ENCODE data around the gene MACF1. TPM values are rescaled to one million over a fixed set of nuclear protein-coding genes. Genes with fewer than 3 reads are reported as not detected.

Gene MACF1
- total and polyA plus RNA-seq, 2 donors from 2014 or later = 65.7 to 387 TPM

DNA sequence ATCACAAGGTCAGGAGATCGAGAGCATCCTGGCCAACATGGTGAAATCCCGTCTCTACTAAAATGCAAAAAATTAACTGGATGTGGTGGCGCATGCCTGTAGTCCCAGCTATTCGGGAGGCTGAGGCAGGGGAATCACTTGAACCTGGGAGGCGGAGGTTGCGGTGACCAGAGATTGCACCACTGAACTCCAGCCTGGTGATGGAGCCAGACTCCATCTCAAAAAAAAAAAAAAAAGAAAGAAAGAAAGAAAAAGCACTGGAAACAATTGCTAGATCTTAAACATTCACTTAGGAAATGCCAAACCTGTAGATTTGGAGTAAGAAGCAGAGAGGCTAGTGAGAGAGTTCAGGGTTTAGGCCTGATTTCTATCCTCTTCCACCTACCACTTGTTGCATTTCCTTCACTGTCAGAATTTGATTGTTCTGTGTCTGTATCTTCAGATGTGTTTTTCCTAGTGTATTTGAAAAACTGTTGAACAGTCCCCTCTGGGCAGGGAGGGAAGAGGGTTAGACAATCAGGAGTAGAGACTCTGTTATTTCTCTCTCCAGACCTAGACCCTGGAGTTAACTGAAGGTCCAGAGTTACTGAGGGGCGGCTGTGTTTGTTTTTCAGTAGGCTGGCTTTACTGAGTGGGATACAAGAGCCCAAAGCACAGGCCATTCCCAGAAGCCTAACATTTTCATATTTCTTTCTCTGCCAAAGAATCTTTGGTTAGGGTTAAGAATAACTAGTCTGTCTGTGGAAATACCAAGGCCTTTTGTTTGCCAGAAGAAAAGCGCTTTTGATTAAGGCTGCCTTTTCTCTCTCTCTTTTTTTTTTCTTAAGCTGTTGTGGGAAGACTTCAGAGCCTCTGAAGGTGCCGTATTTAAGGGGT, 31.1 kb upstream of the MACF1 start:
- no peaks in the 10 kb centered on the region for H3K9me3 ChIP-seq (ENCODE audit: control insufficient read depth in 2 of 3, insufficient read depth in 1 of 3, low read length in 3 of 3)
- H3K4me3 ChIP-seq (ENCODE audit: low read length in 3 of 3) = no peak overlapping the region
- H3K27me3 ChIP-seq (ENCODE audit: control insufficient read depth, insufficient read depth, low read length) = no peaks in the 10 kb centered on the region
- H3K9ac ChIP-seq (ENCODE audit: low read length in 3 of 3) = peak overlapping the region in 1 of 3 donors; percentile 14
- intact Hi-C loops (cut with DNase I) = no loop called here
- DNase-seq (no peak), FAIRE-seq (no peak)
- peaks cover 9 to 61% (median 41%) of the 10 kb centered on the region in 3 donors for H3K4me1 ChIP-seq (ENCODE audit: control insufficient read depth in 2 of 3, insufficient read depth in 2 of 3, low read depth in 1 of 3, low read length in 3 of 3)
- H3K36me3 ChIP-seq (ENCODE audit: control insufficient read depth in 2 of 3, insufficient read depth in 3 of 3, low read length in 3 of 3) = no peaks in the 10 kb centered on the region
- peak overlapping the region; percentile 39 to 75 for H3K27ac ChIP-seq (ENCODE audit: low read depth in 2 of 2, low read length in 2 of 2)
- TF ChIP-seq CTCF (IDR thresholded peaks at IDR 0.05; ENCODE audit: borderline replicate concordance, extremely low read depth, insufficient read depth) = no peak

DNA sequence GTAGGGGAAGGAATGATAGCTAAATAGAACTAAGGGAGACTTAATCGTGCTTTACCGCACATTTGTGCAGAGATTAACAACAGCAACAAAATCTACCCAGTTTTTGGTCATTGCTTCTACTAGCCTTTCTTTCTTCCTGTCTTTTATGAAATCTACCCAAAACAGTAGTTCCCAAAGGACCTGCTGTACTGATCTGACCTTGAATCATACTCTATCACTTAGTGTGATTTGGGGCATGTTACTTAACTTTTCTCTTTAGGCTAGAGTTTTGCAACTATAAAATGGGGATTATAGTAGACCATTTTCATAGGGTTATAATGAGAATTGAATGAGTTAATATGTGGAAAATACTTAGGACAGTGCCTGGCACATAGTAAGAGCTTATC, 30.5 kb upstream of the MACF1 start:
- H3K27me3 ChIP-seq (ENCODE audit: control insufficient read depth, insufficient read depth, low read length) = no peaks in the 10 kb centered on the region
- TF ChIP-seq CTCF (IDR thresholded peaks at IDR 0.05; ENCODE audit: borderline replicate concordance, extremely low read depth, insufficient read depth) = no peak
- DNase-seq (no peak), FAIRE-seq (no peak)
- peaks cover 16 to 66% (median 46%) of the 10 kb centered on the region in 3 donors for H3K4me1 ChIP-seq (ENCODE audit: control insufficient read depth in 2 of 3, insufficient read depth in 2 of 3, low read depth in 1 of 3, low read length in 3 of 3)
- peak overlapping the region in 1 of 3 donors; percentile 14 for H3K9ac ChIP-seq (ENCODE audit: low read length in 3 of 3)
- H3K9me3 ChIP-seq (ENCODE audit: control insufficient read depth in 2 of 3, insufficient read depth in 1 of 3, low read length in 3 of 3) = no peaks in the 10 kb centered on the region
- no peaks in the 10 kb centered on the region for H3K36me3 ChIP-seq (ENCODE audit: control insufficient read depth in 2 of 3, insufficient read depth in 3 of 3, low read length in 3 of 3)
- intact Hi-C loops (cut with DNase I) = no loop called here
- no peak overlapping the region for H3K4me3 ChIP-seq (ENCODE audit: low read length in 3 of 3)
- H3K27ac ChIP-seq (ENCODE audit: low read depth in 2 of 2, low read length in 2 of 2) = peak overlapping the region; percentile 39 to 56

- no peaks in the 10 kb centered on the region for H3K36me3 ChIP-seq (ENCODE audit: control insufficient read depth in 2 of 3, insufficient read depth in 3 of 3, low read length in 3 of 3)
- peak overlapping the region in 1 of 3 donors; percentile 2 for H3K9ac ChIP-seq (ENCODE audit: low read length in 3 of 3)
- H3K27me3 ChIP-seq (ENCODE audit: control insufficient read depth, insufficient read depth, low read length) = no peaks in the 10 kb centered on the region
- FAIRE-seq (no peak), DNase-seq (no peak)
- peak overlapping the region; percentile 39 to 56 for H3K27ac ChIP-seq (ENCODE audit: low read depth in 2 of 2, low read length in 2 of 2)
- no peak overlapping the region for H3K4me3 ChIP-seq (ENCODE audit: low read length in 3 of 3)
- no peaks in the 10 kb centered on the region for H3K9me3 ChIP-seq (ENCODE audit: control insufficient read depth in 2 of 3, insufficient read depth in 1 of 3, low read length in 3 of 3)
- no peak for TF ChIP-seq CTCF (IDR thresholded peaks at IDR 0.05; ENCODE audit: borderline replicate concordance, extremely low read depth, insufficient read depth)
- intact Hi-C loops (cut with DNase I) = no loop called here
- peaks cover 17 to 71% (median 51%) of the 10 kb centered on the region in 3 donors for H3K4me1 ChIP-seq (ENCODE audit: control insufficient read depth in 2 of 3, insufficient read depth in 2 of 3, low read depth in 1 of 3, low read length in 3 of 3)
These were observed 30.0 kb upstream of the MACF1 start for GRCh38 chr1:39174390-39175081.

Measured in kidney (tissue), 14 donors.